ENCODE measurements around the gene LAMA2.

GRCh38 chr6:129473546-129473945 lies 590.6 kb downstream of the LAMA2 start:
- no peak for TF ChIP-seq YY1 (IDR thresholded peaks at IDR 0.05; ENCODE audit: insufficient read depth, insufficient read length)
- TF ChIP-seq ZNF274 (IDR thresholded peaks at IDR 0.05; ENCODE audit: low read depth, low read length) = no peak

Measured in NT2/D1 (cell line).